Activated T-helper 2 cell treated with anti-CD3 and anti-CD28 coated beads, Interferon-gamma antibody, Interleukin-2, Interleukin-4, amounts not matched to agents 10 μg/mL and 5 μg/mL and 100 μg/mL, durations not matched to agents 14 hours and 24 hours and 36 hours (primary cell): Measurements from ENCODE around the gene RASEF. TPM values are rescaled to one million over a fixed set of nuclear protein-coding genes. Genes with fewer than 3 reads are reported as not detected.

Experiments used
- DNase-seq: peaks from one replicate; pipeline ENCODE4 v3.0.0; 2021; ENCODE audit warnings: low spot score
- H3K27ac Mint-ChIP-seq: one replicate; pipeline ENCODE4 v1.8.0; 2021; ENCODE audit warnings: mixed read lengths
- H3K27me3 Mint-ChIP-seq: one replicate; pipeline ENCODE4 v1.8.0; 2021; ENCODE audit warnings: low read depth, mixed read lengths
- H3K36me3 Mint-ChIP-seq: one replicate; pipeline ENCODE4 v1.8.0; 2021; ENCODE audit warnings: low read depth, mixed read lengths
- H3K4me1 Mint-ChIP-seq: one replicate; pipeline ENCODE4 v1.8.0; 2021; ENCODE audit warnings: low read depth, mixed read lengths
- H3K4me3 Mint-ChIP-seq: one replicate; pipeline ENCODE4 v1.8.0; 2021; ENCODE audit warnings: low read depth, mild to moderate bottlenecking, moderate library complexity, mixed read lengths
- H3K9me3 Mint-ChIP-seq: one replicate; pipeline ENCODE4 v1.8.0; 2021; ENCODE audit warnings: mixed read lengths
- intact Hi-C: fragments of 100-400 bp; cut with micrococcal nuclease; formaldehyde crosslinking; loops from one replicate; pipeline ENCODE4 v1.15.1; 2023
- total RNA-seq: library from RNA; stranded (reverse); gene quantifications from 2 replicates; pipeline ENCODE4 v1.2.3, GENCODE V29; 2022

The RASEF gene
- total RNA-seq, 1 donor from 2014 or later = not detected

GRCh38 chr9:83043597-83043996 lies 19.3 kb downstream of the RASEF start:
- intact Hi-C loops = no loop called here
- Mint-ChIP-seq H3K27me3 (no peaks in the 10 kb centered on the region), H3K4me3 (no peak overlapping the region), H3K9me3 (no peaks in the 10 kb centered on the region), H3K36me3 (no peaks in the 10 kb centered on the region), H3K4me1 (no peaks in the 10 kb centered on the region), H3K27ac (no peak overlapping the region)
- DNase-seq = no peak

- H3K9me3 Mint-ChIP-seq = no peaks in the 10 kb centered on the region
- intact Hi-C loops = no loop called here
- no peak overlapping the region for H3K4me3 Mint-ChIP-seq
- no peaks in the 10 kb centered on the region for H3K36me3 Mint-ChIP-seq
- H3K4me1 Mint-ChIP-seq = no peaks in the 10 kb centered on the region
- H3K27me3 Mint-ChIP-seq = no peaks in the 10 kb centered on the region
- H3K27ac Mint-ChIP-seq = no peak overlapping the region
- DNase-seq = no peak
Observed at GRCh38 chr9:83041771-83042170, 21.2 kb downstream of the RASEF start.

- Mint-ChIP-seq H3K27me3 (no peaks in the 10 kb centered on the region), H3K4me3 (no peak overlapping the region), H3K9me3 (no peaks in the 10 kb centered on the region), H3K36me3 (no peaks in the 10 kb centered on the region), H3K4me1 (no peaks in the 10 kb centered on the region), H3K27ac (no peak overlapping the region)
- DNase-seq = no peak
- intact Hi-C loops = no loop called here
Observed at GRCh38 chr9:83039303-83039702, 23.6 kb downstream of the RASEF start.

- Mint-ChIP-seq H3K4me1 (no peaks in the 10 kb centered on the region), H3K27ac (no peak overlapping the region), H3K4me3 (no peak overlapping the region), H3K27me3 (no peaks in the 10 kb centered on the region), H3K36me3 (no peaks in the 10 kb centered on the region), H3K9me3 (no peaks in the 10 kb centered on the region)
- intact Hi-C loops = no loop called here
- no peak for DNase-seq
Observed at GRCh38 chr9:83036043-83036442, 26.9 kb downstream of the RASEF start.

- intact Hi-C loops = no loop called here
- Mint-ChIP-seq H3K4me1 (no peaks in the 10 kb centered on the region), H3K4me3 (no peak overlapping the region), H3K9me3 (no peaks in the 10 kb centered on the region), H3K27me3 (no peaks in the 10 kb centered on the region), H3K27ac (no peak overlapping the region), H3K36me3 (no peaks in the 10 kb centered on the region)
- DNase-seq = no peak
Observed at GRCh38 chr9:83035143-83035542, 27.8 kb downstream of the RASEF start.

DNA sequence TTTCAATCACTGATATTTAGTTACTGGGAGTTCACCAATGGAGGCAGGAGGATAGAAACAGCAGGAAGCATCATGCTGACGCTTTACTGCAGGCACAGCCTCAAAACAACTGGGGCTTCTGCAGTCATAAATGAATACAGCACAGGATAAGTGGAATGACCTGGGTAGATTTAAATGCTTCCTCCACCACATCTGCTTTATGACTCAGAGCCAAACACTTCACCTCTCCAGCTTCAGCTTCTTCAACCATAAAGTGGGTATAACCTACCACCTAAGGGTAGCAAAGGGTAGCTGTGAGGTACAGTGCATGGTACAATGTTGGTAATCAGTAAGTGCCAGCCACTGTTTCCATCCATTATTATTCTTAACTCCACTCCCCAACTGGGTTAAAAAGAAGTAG lies 28.4 kb downstream of the RASEF start:
- H3K9me3 Mint-ChIP-seq = no peaks in the 10 kb centered on the region
- intact Hi-C loops = no loop called here
- no peak for DNase-seq
- H3K27me3 Mint-ChIP-seq = no peaks in the 10 kb centered on the region
- H3K36me3 Mint-ChIP-seq = no peaks in the 10 kb centered on the region
- H3K4me1 Mint-ChIP-seq = no peaks in the 10 kb centered on the region
- H3K27ac Mint-ChIP-seq = no peak overlapping the region
- H3K4me3 Mint-ChIP-seq = no peak overlapping the region

GRCh38 chr9:83034026-83034425 lies 28.9 kb downstream of the RASEF start:
- intact Hi-C loops = no loop called here

DNA sequence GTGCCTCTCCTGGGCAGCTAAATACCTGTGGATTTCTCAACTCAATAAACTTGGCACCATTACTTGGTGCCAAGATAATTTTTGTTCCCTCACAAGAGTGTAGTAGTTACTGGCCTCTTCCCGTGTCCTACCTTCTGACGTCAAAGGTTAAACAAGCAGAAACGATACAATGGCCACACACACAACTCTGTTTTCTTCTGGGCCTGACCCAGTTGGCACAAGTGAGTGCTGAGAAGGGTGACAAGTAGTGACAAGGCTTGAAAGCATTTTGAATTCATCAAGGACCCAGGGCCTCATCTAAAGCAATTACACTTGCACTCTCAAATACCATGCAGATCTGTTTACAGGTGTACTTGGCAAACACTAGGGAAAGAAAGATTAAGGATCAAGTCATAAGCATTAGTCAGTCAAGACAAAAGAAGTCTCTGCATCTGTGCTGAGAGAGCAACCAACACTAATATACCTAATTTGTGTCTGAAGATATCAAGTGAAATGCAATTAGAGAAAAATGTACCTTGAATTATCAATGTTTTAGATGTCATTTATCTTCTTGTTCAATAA lies 30.8 kb downstream of the RASEF start:
- no peak for DNase-seq
- intact Hi-C loops = no loop called here
- Mint-ChIP-seq H3K27me3 (no peaks in the 10 kb centered on the region), H3K36me3 (no peaks in the 10 kb centered on the region), H3K27ac (no peak overlapping the region), H3K4me1 (no peaks in the 10 kb centered on the region), H3K9me3 (no peaks in the 10 kb centered on the region), H3K4me3 (no peak overlapping the region)

More at GRCh38 chr9:83034026-83034425, 28.9 kb downstream of the RASEF start:
- no peak for DNase-seq
- Mint-ChIP-seq H3K36me3 (no peaks in the 10 kb centered on the region), H3K4me3 (no peak overlapping the region), H3K27ac (no peak overlapping the region), H3K27me3 (no peaks in the 10 kb centered on the region), H3K9me3 (no peaks in the 10 kb centered on the region), H3K4me1 (no peaks in the 10 kb centered on the region)

DNA sequence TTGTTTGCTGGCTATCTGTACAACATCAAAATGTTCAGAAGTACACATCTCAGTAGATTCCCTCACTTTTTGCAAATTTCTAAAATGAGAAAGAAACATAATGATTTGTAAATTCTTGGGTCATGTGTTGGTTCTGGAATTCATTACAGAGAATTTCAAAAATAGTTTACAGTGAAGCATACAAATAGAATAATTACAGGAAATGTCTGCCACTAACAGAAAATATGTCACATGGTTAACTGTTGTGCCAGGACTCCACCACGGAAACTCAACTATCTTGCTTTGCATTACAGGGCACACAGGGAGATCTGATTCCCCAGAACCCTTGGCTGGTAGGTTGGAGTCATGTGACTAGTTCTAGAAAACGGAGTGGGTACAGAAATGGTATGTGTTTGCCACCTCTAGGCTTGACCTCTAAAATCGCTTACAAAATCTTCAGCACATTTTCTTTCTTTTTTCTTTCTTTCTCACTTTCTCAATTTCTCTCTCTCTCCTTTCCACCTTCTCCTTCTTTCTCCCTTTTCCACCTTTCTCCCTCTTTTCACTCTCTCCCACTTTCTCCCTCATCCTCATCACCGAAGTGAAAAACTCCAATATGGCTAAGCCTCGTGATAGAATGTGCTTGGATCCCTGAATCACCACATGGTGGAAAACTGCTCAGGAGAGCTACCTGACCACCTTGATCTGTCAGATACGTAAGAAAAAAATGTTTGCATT lies 32.4 kb downstream of the RASEF start:
- intact Hi-C loops = no loop called here
- no peak overlapping the region for H3K4me3 Mint-ChIP-seq
- H3K9me3 Mint-ChIP-seq = no peaks in the 10 kb centered on the region
- H3K4me1 Mint-ChIP-seq = no peaks in the 10 kb centered on the region
- no peak for DNase-seq
- no peaks in the 10 kb centered on the region for H3K27me3 Mint-ChIP-seq
- H3K36me3 Mint-ChIP-seq = no peaks in the 10 kb centered on the region
- H3K27ac Mint-ChIP-seq = no peak overlapping the region

GRCh38 chr9:83029531-83030137 lies 33.3 kb downstream of the RASEF start:
- H3K9me3 Mint-ChIP-seq = no peaks in the 10 kb centered on the region
- no peaks in the 10 kb centered on the region for H3K36me3 Mint-ChIP-seq
- no peaks in the 10 kb centered on the region for H3K27me3 Mint-ChIP-seq
- no peak overlapping the region for H3K4me3 Mint-ChIP-seq
- intact Hi-C loops = no loop called here
- H3K27ac Mint-ChIP-seq = no peak overlapping the region
- H3K4me1 Mint-ChIP-seq = no peaks in the 10 kb centered on the region
- no peak for DNase-seq

- Mint-ChIP-seq H3K9me3 (no peaks in the 10 kb centered on the region), H3K36me3 (no peaks in the 10 kb centered on the region), H3K27ac (no peak overlapping the region), H3K4me1 (no peaks in the 10 kb centered on the region), H3K4me3 (no peak overlapping the region), H3K27me3 (no peaks in the 10 kb centered on the region)
- DNase-seq = no peak
- intact Hi-C loops = no loop called here
Observed at GRCh38 chr9:83027153-83027891, 35.6 kb downstream of the RASEF start.

GRCh38 chr9:83024506-83025125 lies 38.3 kb downstream of the RASEF start:
- Mint-ChIP-seq H3K27me3 (no peaks in the 10 kb centered on the region), H3K27ac (no peak overlapping the region), H3K4me1 (no peaks in the 10 kb centered on the region), H3K9me3 (no peaks in the 10 kb centered on the region), H3K36me3 (no peaks in the 10 kb centered on the region), H3K4me3 (no peak overlapping the region)
- DNase-seq = no peak
- intact Hi-C loops = no loop called here
